IPS-NIHi11 (cell line): Measurements from ENCODE around the gene CES3.

Experiments
- DNase-seq: peaks from one replicate; pipeline ENCODE4 v3.0.0; 2012; ENCODE audit warnings: mixed read lengths, low spot score

Gene CES3

GRCh38 chr16:67006930-67007658 is 46.0 kb downstream of the CES3 start:
- DNase-seq: no peak

GRCh38 chr16:67009158-67009557 is 48.1 kb downstream of the CES3 start:
- no peak for DNase-seq

- DNase-seq: no peak
These were observed 50.2 kb downstream of the CES3 start for GRCh38 chr16:67011274-67011673.

GRCh38 chr16:67013233-67013822 is 52.3 kb downstream of the CES3 start:
- DNase-seq: no peak

- DNase-seq: peak; percentile 79
These were observed 53.0 kb downstream of the CES3 start for GRCh38 chr16:67013823-67014633.

- DNase-seq: no peak
These were observed 53.7 kb downstream of the CES3 start for GRCh38 chr16:67014634-67015312.

GRCh38 chr16:67015313-67015731 is 54.3 kb downstream of the CES3 start:
- no peak for DNase-seq

GRCh38 chr16:67016143-67016542 is 55.1 kb downstream of the CES3 start:
- no peak for DNase-seq

- DNase-seq: no peak
These were observed 55.8 kb downstream of the CES3 start for GRCh38 chr16:67016681-67017420.

GRCh38 chr16:67017421-67017750 is 56.3 kb downstream of the CES3 start:
- DNase-seq: no peak

GRCh38 chr16:67017810-67018488 is 56.9 kb downstream of the CES3 start:
- peak; percentile 93 for DNase-seq

GRCh38 chr16:67019171-67019570 is 58.1 kb downstream of the CES3 start:
- no peak for DNase-seq

- no peak for DNase-seq
These were observed 60.3 kb downstream of the CES3 start for GRCh38 chr16:67021321-67021720.

- DNase-seq: no peak
These were observed 61.6 kb downstream of the CES3 start for GRCh38 chr16:67022531-67023214.

GRCh38 chr16:67023689-67024088 is 62.6 kb downstream of the CES3 start:
- DNase-seq: no peak
